GM12878 (cell line): Measurements from ENCODE around the gene SLC44A4. TPM values are rescaled to one million over a fixed set of nuclear protein-coding genes. Genes with fewer than 3 reads are reported as not detected.

Source experiments
- ATAC-seq: fragments of 200-7000 bp; cut with Tn5 transposase; 3 replicates; pipeline ENCODE4 v1.9.1; 2020; ENCODE audit warnings: mild to moderate bottlenecking, moderate library complexity
- BruUV-seq: library from RNA; stranded (reverse); fragments of 400-500 nt; replicated peaks from 2 replicates; lab custom pipeline; 2021; lab: Mats Ljungman, UMichigan
- CTCF ChIA-PET: fragments of 300-600 bp; sonication (Branson Sonifier 250); formaldehyde crosslinking; extraction: SDS; loops from one replicate; lab custom pipeline; 2021; ENCODE audit warnings: inconsistent platforms; lab: Yijun Ruan, JAX
- POLR2A ChIA-PET: fragments of 350-600 bp; formaldehyde crosslinking; extraction: SDS; loops from one replicate; lab custom pipeline; 2021; ENCODE audit warnings: inconsistent platforms; lab: Charles Lee
- RAD21 ChIA-PET: fragments of 300-600 bp; sonication (Branson Sonifier 250); formaldehyde crosslinking; loops from one replicate; lab custom pipeline; 2023; ENCODE audit warnings: antibody characterized with exemption; ENCODE audit not compliant: unreplicated experiment; lab: Charles Lee
- SMC1A ChIA-PET: fragments of 300-600 bp; sonication (Branson Sonifier 250); formaldehyde crosslinking; loops from one replicate; lab custom pipeline; 2023; ENCODE audit not compliant: unreplicated experiment, uncharacterized antibody; lab: Charles Lee
- DNase-seq: peaks from one replicate; pipeline ENCODE4 v3.0.0-alpha.2; 2011; ENCODE audit warnings: low read depth, low spot score
- FAIRE-seq: peaks from 3 replicates; lab custom pipeline; 2011; peaks lifted over from hg19 to GRCh38; lab: Jason Lieb, UNC
- H2AFZ ChIP-seq: 2 replicates; pipeline ENCODE4 v1.6.0; 2011; ENCODE audit warnings: low read depth, low read length, control low read depth; ENCODE audit not compliant: control insufficient read depth
- H3K27ac ChIP-seq: 2 replicates; pipeline ENCODE4 v1.5.1; 2011; ENCODE audit warnings: control low read depth; ENCODE audit not compliant: control insufficient read depth, insufficient read depth
- H3K27me3 ChIP-seq, 2 experiments: replicated peaks in 1 of 2; 2 replicates each; pipeline versions ENCODE4 v1.6.0 to v1.6.1; 2011; ENCODE audit warnings: low read length in 1 of 2; ENCODE audit not compliant: control insufficient read depth in 2 of 2, insufficient read depth in 2 of 2
- H3K36me3 ChIP-seq, 2 experiments: 2 replicates each; pipeline ENCODE4 v1.5.1; 2011; ENCODE audit warnings: low read length in 1 of 2; ENCODE audit not compliant: control insufficient read depth in 2 of 2, insufficient read depth in 2 of 2
- H3K4me1 ChIP-seq: 2 replicates; pipeline ENCODE4 v1.6.1; 2011; ENCODE audit warnings: mild to moderate bottlenecking, low read length, moderate library complexity, mixed read lengths; ENCODE audit not compliant: control insufficient read depth, insufficient read depth
- H3K4me2 ChIP-seq: 2 replicates; pipeline ENCODE4 v1.6.0; 2011; ENCODE audit warnings: control low read depth; ENCODE audit not compliant: control insufficient read depth, insufficient read depth
- H3K4me3 ChIP-seq: fragments of 200-600 bp; sonication (generic); 2 replicates; pipeline ENCODE4 v1.5.1; 2016
- H3K79me2 ChIP-seq: 2 replicates; pipeline ENCODE4 v1.6.0; 2011; ENCODE audit warnings: low read length; ENCODE audit not compliant: control insufficient read depth, insufficient read depth
- H3K9ac ChIP-seq: 2 replicates; pipeline ENCODE4 v1.8.0; 2011; ENCODE audit warnings: low read length, control low read depth, mixed read lengths; ENCODE audit not compliant: control insufficient read depth, insufficient read depth
- H3K9me3 ChIP-seq: replicated peaks from 3 replicates; pipeline ENCODE4 v1.5.1; 2011; ENCODE audit warnings: mild to moderate bottlenecking, low read length; ENCODE audit not compliant: control insufficient read depth, insufficient read depth
- H4K20me1 ChIP-seq: 2 replicates; pipeline ENCODE4 v1.6.0; 2011; ENCODE audit not compliant: control insufficient read depth, insufficient read depth
- EP300 ChIP-seq, 2 experiments: fragments of 150-350 bp in 1 of 2; IDR thresholded peaks; 2 replicates each; pipeline ENCODE4 v1.6.1; 2011 to 2012; ENCODE audit warnings: low read depth in 2 of 2, low read length in 2 of 2, borderline replicate concordance in 1 of 2, improper control_type of control experiment in 1 of 2, inconsistent platforms in 1 of 2; ENCODE audit not compliant: control insufficient read depth in 1 of 2
- EZH2 ChIP-seq: IDR thresholded peaks from 2 replicates; pipeline ENCODE4 v1.6.1; 2012; ENCODE audit warnings: low read depth, mild to moderate bottlenecking, control low read depth, inconsistent platforms, low read length, borderline replicate concordance; ENCODE audit not compliant: control insufficient read depth
- KAT2A ChIP-seq: conservative IDR thresholded peaks from 2 replicates; pipeline ENCODE4 v1.6.1; 2011; ENCODE audit warnings: low read depth, low read length; ENCODE audit not compliant: control insufficient read depth
- LARP7 ChIP-seq: fragments of 450-650 bp; IDR thresholded peaks from 2 replicates; pipeline ENCODE4 v1.6.1; 2017; ENCODE audit warnings: mild to moderate bottlenecking
- MEF2A ChIP-seq: IDR thresholded peaks from 2 replicates; pipeline ENCODE4 v1.6.1; 2011; ENCODE audit warnings: low read depth, mild to moderate bottlenecking, low read length, moderate library complexity; ENCODE audit not compliant: insufficient read depth
- MYB ChIP-seq: fragments of 150-350 bp; IDR thresholded peaks from 2 replicates; pipeline ENCODE4 v1.6.1; 2014; ENCODE audit warnings: mild to moderate bottlenecking, low read depth, low read length, borderline replicate concordance
- PAX5 ChIP-seq: IDR thresholded peaks from 2 replicates; pipeline ENCODE4 v1.6.1; 2011; ENCODE audit warnings: low read depth, low read length, borderline replicate concordance
- RCOR1 ChIP-seq: conservative IDR thresholded peaks from 2 replicates; pipeline ENCODE4 v1.6.1; 2012; ENCODE audit warnings: low read depth, low read length, improper control_type of control experiment
- SMAD5 ChIP-seq: IDR thresholded peaks from 2 replicates; pipeline ENCODE4 v1.6.1; 2016; ENCODE audit warnings: antibody characterized with exemption, low read depth
- ZNF24 ChIP-seq: fragments of 450-650 bp; IDR thresholded peaks from 2 replicates; pipeline ENCODE4 v1.6.1; 2017; ENCODE audit warnings: antibody characterized with exemption, mild to moderate bottlenecking
- WGBS: methylation state at CpG from one replicate; pipeline ENCODE4 v1.1.6; 2016; ENCODE audit warnings: low lambda C conversion rate; ENCODE audit not compliant: insufficient replicate concordance, insufficient coverage; ENCODE audit errors: missing lambda C conversion rate; 5-methylcytosine and 5-hydroxymethylcytosine counted together
- in situ Hi-C: fragments of 300-500 bp; cut with MboI; formaldehyde crosslinking; loops from 9 replicates; pipeline ENCODE4 v1.14.3; 2018; ENCODE audit warnings: mixed read lengths
- intact Hi-C: fragments of 100-400 bp; cut with micrococcal nuclease; formaldehyde crosslinking; loops from one replicate; pipeline ENCODE4 v1.14.2; 2022; ENCODE audit not compliant: unreplicated experiment
- polyA plus RNA-seq, 11 experiments: library from polyadenylated mRNA; depleted of rRNA in 4 of 11; unstranded in 6 of 11; stranded (reverse) in 5 of 11; fragments of >200 nt; fragmentation: Nextera tagmentation in 4 of 11; fragmentation: Illumina TruSeq in 1 of 11; extraction: Ambion mirVana in 4 of 11; extraction: Trizol in 1 of 11; gene quantifications; 1 replicate in 1 of 11; 2 replicates in 10 of 11; pipeline versions ENCODE4 v1.2.1 to v1.2.3, GENCODE V29; 2011 to 2016; ENCODE audit warnings: inconsistent platforms in 2 of 11, missing spikeins in 2 of 11, low read depth in 1 of 11
- total RNA-seq, 4 experiments: library from RNA; depleted of rRNA in 3 of 4; stranded (reverse); fragments of >200 nt in 3 of 4; fragmentation: Illumina TruSeq in 1 of 4; extraction: Trizol in 1 of 4; gene quantifications; 2 replicates each; pipeline versions ENCODE4 v1.2.1 to v1.2.3, GENCODE V29; 2013 to 2021
- TF ChIP-seq, protein P1 (sequence below): fragments of 450-650 bp; IDR thresholded peaks from 2 replicates; pipeline ENCODE4 v1.6.1; 2016; ENCODE audit warnings: mild to moderate bottlenecking
- TF ChIP-seq, protein P2 (sequence below), 3 experiments: IDR thresholded peaks in 2 of 3; conservative IDR thresholded peaks in 1 of 3; 2 replicates each; pipeline ENCODE4 v1.5.1; 2011; ENCODE audit warnings: low read depth in 3 of 3, low read length in 3 of 3, mild to moderate bottlenecking in 3 of 3, control low read depth in 2 of 3, moderate library complexity in 2 of 3, inconsistent platforms in 1 of 3, mixed read lengths in 1 of 3; ENCODE audit not compliant: control insufficient read depth in 2 of 3, insufficient read depth in 1 of 3; ENCODE audit errors: extremely low read depth in 1 of 3

The SLC44A4 gene
- total and polyA plus RNA-seq, 10 of the 15 experiments (the other 5 are each of a cell fraction or from before 2014, with no cell fraction given), result 0.04 to 0.24 (median 0.15) TPM; not detected in 3

DNA sequence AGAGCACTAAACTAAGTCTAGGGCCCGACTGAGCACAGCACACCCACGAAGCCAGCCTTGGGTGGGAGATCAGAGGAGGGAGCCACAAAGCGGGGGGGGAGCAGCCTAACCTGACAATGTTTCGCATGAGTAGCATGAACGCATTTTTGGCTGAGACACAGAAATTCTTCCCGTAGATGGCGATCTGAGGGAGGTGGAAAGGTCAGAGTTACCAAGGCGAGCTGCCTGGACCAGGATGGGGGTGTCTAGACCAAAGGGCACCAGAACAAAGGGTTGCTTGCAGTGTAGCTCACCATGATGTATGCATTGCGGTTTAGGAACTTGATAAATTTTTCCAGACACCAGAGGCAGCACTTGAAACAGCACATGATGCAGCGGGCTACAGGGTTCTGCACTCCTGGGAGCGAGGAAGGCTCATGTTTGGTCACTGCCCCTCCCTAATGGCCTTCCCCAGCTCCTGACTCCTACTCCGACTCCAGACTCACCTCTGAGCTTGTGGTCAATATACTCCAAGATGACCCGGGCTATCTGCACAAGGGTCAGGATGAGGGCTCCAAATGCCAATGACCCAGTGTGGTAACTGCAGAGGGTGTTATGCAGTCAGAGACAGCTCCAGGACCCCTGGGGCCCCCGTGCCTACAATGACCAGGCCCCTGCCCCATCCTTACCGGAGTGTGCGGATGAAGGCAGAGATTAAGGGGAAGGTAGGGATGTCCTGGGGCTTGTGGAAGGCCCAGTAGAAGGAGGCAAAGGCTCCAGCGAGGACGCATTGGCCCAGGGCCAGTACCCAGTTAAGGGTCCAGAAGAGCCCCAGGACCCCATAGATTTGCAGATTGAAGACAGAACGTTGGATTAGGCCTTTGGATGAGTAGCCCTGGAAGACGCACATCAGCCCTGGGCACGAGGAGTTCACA is 13.3 kb downstream of the SLC44A4 start:
- H3K9ac ChIP-seq, result no peak overlapping the region

More for the DNA sequence above, 13.3 kb downstream of the SLC44A4 start:
- no peak for FAIRE-seq
- Histone ChIP-seq H2AFZ (no peak overlapping the region), H3K9me3 (no peaks in the 10 kb centered on the region), H3K36me3 (no peaks in the 10 kb centered on the region), H3K27me3 (no peaks in the 10 kb centered on the region), H3K79me2 (no peaks in the 10 kb centered on the region; the same call in 1 of the 2 replicates), H3K4me3 (no peak overlapping the region), H4K20me1 (no peaks in the 10 kb centered on the region), H3K4me2 (no peak overlapping the region), H3K27ac (no peak overlapping the region), H3K4me1 (peaks cover 11% of the 10 kb centered on the region)
- CTCF ChIA-PET, result interaction anchor here (0.8 to 1.9 kb wide), 3 partner anchors 9 to 24 kb away, joined by 3 to 8 read pairs (median 4); no protein-coding TSS in a partner anchor
- in situ Hi-C loops, result no loop called here
- TF ChIP-seq ZNF24 (no peak), MEF2A (no peak), KAT2A (no peak), LARP7 (no peak), PAX5 (no peak), EZH2 (no peak), SMAD5 (no peak), MYB (no peak), RCOR1 (no peak), EP300 (IDR thresholded peaks at IDR 0.05; ENCODE audit: borderline replicate concordance in 1 of 2, control insufficient read depth in 1 of 2, low read depth in 2 of 2, low read length in 2 of 2) (no peak)
- TF ChIP-seq, protein P1, sequence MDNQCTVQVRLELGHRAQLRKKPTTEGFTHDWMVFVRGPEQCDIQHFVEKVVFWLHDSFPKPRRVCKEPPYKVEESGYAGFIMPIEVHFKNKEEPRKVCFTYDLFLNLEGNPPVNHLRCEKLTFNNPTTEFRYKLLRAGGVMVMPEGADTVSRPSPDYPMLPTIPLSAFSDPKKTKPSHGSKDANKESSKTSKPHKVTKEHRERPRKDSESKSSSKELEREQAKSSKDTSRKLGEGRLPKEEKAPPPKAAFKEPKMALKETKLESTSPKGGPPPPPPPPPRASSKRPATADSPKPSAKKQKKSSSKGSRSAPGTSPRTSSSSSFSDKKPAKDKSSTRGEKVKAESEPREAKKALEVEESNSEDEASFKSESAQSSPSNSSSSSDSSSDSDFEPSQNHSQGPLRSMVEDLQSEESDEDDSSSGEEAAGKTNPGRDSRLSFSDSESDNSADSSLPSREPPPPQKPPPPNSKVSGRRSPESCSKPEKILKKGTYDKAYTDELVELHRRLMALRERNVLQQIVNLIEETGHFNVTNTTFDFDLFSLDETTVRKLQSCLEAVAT, result no peak
- TF ChIP-seq, protein P2, sequence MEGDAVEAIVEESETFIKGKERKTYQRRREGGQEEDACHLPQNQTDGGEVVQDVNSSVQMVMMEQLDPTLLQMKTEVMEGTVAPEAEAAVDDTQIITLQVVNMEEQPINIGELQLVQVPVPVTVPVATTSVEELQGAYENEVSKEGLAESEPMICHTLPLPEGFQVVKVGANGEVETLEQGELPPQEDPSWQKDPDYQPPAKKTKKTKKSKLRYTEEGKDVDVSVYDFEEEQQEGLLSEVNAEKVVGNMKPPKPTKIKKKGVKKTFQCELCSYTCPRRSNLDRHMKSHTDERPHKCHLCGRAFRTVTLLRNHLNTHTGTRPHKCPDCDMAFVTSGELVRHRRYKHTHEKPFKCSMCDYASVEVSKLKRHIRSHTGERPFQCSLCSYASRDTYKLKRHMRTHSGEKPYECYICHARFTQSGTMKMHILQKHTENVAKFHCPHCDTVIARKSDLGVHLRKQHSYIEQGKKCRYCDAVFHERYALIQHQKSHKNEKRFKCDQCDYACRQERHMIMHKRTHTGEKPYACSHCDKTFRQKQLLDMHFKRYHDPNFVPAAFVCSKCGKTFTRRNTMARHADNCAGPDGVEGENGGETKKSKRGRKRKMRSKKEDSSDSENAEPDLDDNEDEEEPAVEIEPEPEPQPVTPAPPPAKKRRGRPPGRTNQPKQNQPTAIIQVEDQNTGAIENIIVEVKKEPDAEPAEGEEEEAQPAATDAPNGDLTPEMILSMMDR (IDR thresholded peaks at IDR 0.05 in 2 of 3, conservative IDR thresholded peaks at IDR 0.05 in 1 of 3; ENCODE audit: control insufficient read depth in 2 of 3, extremely low read depth in 1 of 3, insufficient read depth in 1 of 3, low read depth in 3 of 3, low read length in 3 of 3), result no peak
- intact Hi-C loops, result no loop called here
- no peak for ATAC-seq
- POLR2A ChIA-PET, result no interaction called here
- SMC1A ChIA-PET, result interaction anchor here (1.9 kb wide), 1 partner anchor 95 kb away, joined by 5 read pairs; no protein-coding TSS in a partner anchor
- 76% methylated on average over 21 of the region's 21 CpGs for WGBS
- RAD21 ChIA-PET, result no interaction called here
- no peak for DNase-seq
- BruUV-seq, result no TSS peak
